GM12878 (cell line): ENCODE data around the gene FRRS1L. TPM values are rescaled to one million over a fixed set of nuclear protein-coding genes. Genes with fewer than 3 reads are reported as not detected.

Source experiments
- ATAC-seq: fragments of 200-7000 bp; cut with Tn5 transposase; 3 replicates; pipeline ENCODE4 v1.9.1; 2020; ENCODE audit warnings: mild to moderate bottlenecking, moderate library complexity
- BruUV-seq: library from RNA; stranded (reverse); fragments of 400-500 nt; replicated peaks from 2 replicates; lab custom pipeline; 2021; lab: Mats Ljungman, UMichigan
- CTCF ChIA-PET: fragments of 300-600 bp; sonication (Branson Sonifier 250); formaldehyde crosslinking; extraction: SDS; loops from one replicate; lab custom pipeline; 2021; ENCODE audit warnings: inconsistent platforms; lab: Yijun Ruan, JAX
- POLR2A ChIA-PET: fragments of 350-600 bp; formaldehyde crosslinking; extraction: SDS; loops from one replicate; lab custom pipeline; 2021; ENCODE audit warnings: inconsistent platforms; lab: Charles Lee
- RAD21 ChIA-PET: fragments of 300-600 bp; sonication (Branson Sonifier 250); formaldehyde crosslinking; loops from one replicate; lab custom pipeline; 2023; ENCODE audit warnings: antibody characterized with exemption; ENCODE audit not compliant: unreplicated experiment; lab: Charles Lee
- SMC1A ChIA-PET: fragments of 300-600 bp; sonication (Branson Sonifier 250); formaldehyde crosslinking; loops from one replicate; lab custom pipeline; 2023; ENCODE audit not compliant: unreplicated experiment, uncharacterized antibody; lab: Charles Lee
- DNase-seq: peaks from one replicate; pipeline ENCODE4 v3.0.0-alpha.2; 2011; ENCODE audit warnings: low read depth, low spot score
- FAIRE-seq: peaks from 3 replicates; lab custom pipeline; 2011; peaks lifted over from hg19 to GRCh38; lab: Jason Lieb, UNC
- H2AFZ ChIP-seq: 2 replicates; pipeline ENCODE4 v1.6.0; 2011; ENCODE audit warnings: low read depth, low read length, control low read depth; ENCODE audit not compliant: control insufficient read depth
- H3K27ac ChIP-seq: 2 replicates; pipeline ENCODE4 v1.5.1; 2011; ENCODE audit warnings: control low read depth; ENCODE audit not compliant: control insufficient read depth, insufficient read depth
- H3K27me3 ChIP-seq, 2 experiments: replicated peaks in 1 of 2; 2 replicates each; pipeline versions ENCODE4 v1.6.0 to v1.6.1; 2011; ENCODE audit warnings: low read length in 1 of 2; ENCODE audit not compliant: control insufficient read depth in 2 of 2, insufficient read depth in 2 of 2
- H3K36me3 ChIP-seq, 2 experiments: 2 replicates each; pipeline ENCODE4 v1.5.1; 2011; ENCODE audit warnings: low read length in 1 of 2; ENCODE audit not compliant: control insufficient read depth in 2 of 2, insufficient read depth in 2 of 2
- H3K4me1 ChIP-seq: 2 replicates; pipeline ENCODE4 v1.6.1; 2011; ENCODE audit warnings: mild to moderate bottlenecking, low read length, moderate library complexity, mixed read lengths; ENCODE audit not compliant: control insufficient read depth, insufficient read depth
- H3K4me2 ChIP-seq: 2 replicates; pipeline ENCODE4 v1.6.0; 2011; ENCODE audit warnings: control low read depth; ENCODE audit not compliant: control insufficient read depth, insufficient read depth
- H3K4me3 ChIP-seq: fragments of 200-600 bp; sonication (generic); 2 replicates; pipeline ENCODE4 v1.5.1; 2016
- H3K79me2 ChIP-seq: 2 replicates; pipeline ENCODE4 v1.6.0; 2011; ENCODE audit warnings: low read length; ENCODE audit not compliant: control insufficient read depth, insufficient read depth
- H3K9ac ChIP-seq: 2 replicates; pipeline ENCODE4 v1.8.0; 2011; ENCODE audit warnings: low read length, control low read depth, mixed read lengths; ENCODE audit not compliant: control insufficient read depth, insufficient read depth
- H3K9me3 ChIP-seq: replicated peaks from 3 replicates; pipeline ENCODE4 v1.5.1; 2011; ENCODE audit warnings: mild to moderate bottlenecking, low read length; ENCODE audit not compliant: control insufficient read depth, insufficient read depth
- H4K20me1 ChIP-seq: 2 replicates; pipeline ENCODE4 v1.6.0; 2011; ENCODE audit not compliant: control insufficient read depth, insufficient read depth
- EP300 ChIP-seq, 2 experiments: fragments of 150-350 bp in 1 of 2; IDR thresholded peaks; 2 replicates each; pipeline ENCODE4 v1.6.1; 2011 to 2012; ENCODE audit warnings: low read depth in 2 of 2, low read length in 2 of 2, borderline replicate concordance in 1 of 2, improper control_type of control experiment in 1 of 2, inconsistent platforms in 1 of 2; ENCODE audit not compliant: control insufficient read depth in 1 of 2
- IRF3 ChIP-seq: fragments of 450-650 bp; IDR thresholded peaks from 2 replicates; pipeline ENCODE4 v1.6.1; 2014; ENCODE audit warnings: mild to moderate bottlenecking
- JUNB ChIP-seq: IDR thresholded peaks from 2 replicates; pipeline ENCODE4 v1.6.1; 2016; ENCODE audit warnings: antibody characterized with exemption, mild to moderate bottlenecking
- NR2F1 ChIP-seq: fragments of 450-650 bp; conservative IDR thresholded peaks from 2 replicates; pipeline ENCODE4 v1.6.1; 2017; ENCODE audit warnings: mild to moderate bottlenecking
- SUZ12 ChIP-seq: fragments of 200-600 bp; sonication (generic); IDR thresholded peaks from one replicate; pipeline ENCODE4 v1.6.1; 2018; ENCODE audit warnings: antibody characterized with exemption, mild to moderate bottlenecking; ENCODE audit not compliant: unreplicated experiment
- TCF12 ChIP-seq: IDR thresholded peaks from 2 replicates; pipeline ENCODE4 v1.6.1; 2011; ENCODE audit warnings: low read depth, mild to moderate bottlenecking, low read length
- WRNIP1 ChIP-seq: IDR thresholded peaks from 2 replicates; pipeline ENCODE4 v1.6.1; 2011; ENCODE audit warnings: low read depth, low read length, improper control_type of control experiment, borderline replicate concordance
- ZNF384 ChIP-seq: IDR thresholded peaks from 2 replicates; pipeline ENCODE4 v1.6.1; 2012; ENCODE audit warnings: low read depth, mild to moderate bottlenecking, low read length, improper control_type of control experiment, borderline replicate concordance
- ZNF592 ChIP-seq: fragments of 450-650 bp; IDR thresholded peaks from 2 replicates; pipeline ENCODE4 v1.6.1; 2017; ENCODE audit warnings: mild to moderate bottlenecking, moderate library complexity
- WGBS: methylation state at CpG from one replicate; pipeline ENCODE4 v1.1.6; 2016; ENCODE audit warnings: low lambda C conversion rate; ENCODE audit not compliant: insufficient replicate concordance, insufficient coverage; ENCODE audit errors: missing lambda C conversion rate; 5-methylcytosine and 5-hydroxymethylcytosine counted together
- in situ Hi-C: fragments of 300-500 bp; cut with MboI; formaldehyde crosslinking; loops from 9 replicates; pipeline ENCODE4 v1.14.3; 2018; ENCODE audit warnings: mixed read lengths
- intact Hi-C: fragments of 100-400 bp; cut with micrococcal nuclease; formaldehyde crosslinking; loops from one replicate; pipeline ENCODE4 v1.14.2; 2022; ENCODE audit not compliant: unreplicated experiment
- polyA plus RNA-seq, 11 experiments: library from polyadenylated mRNA; depleted of rRNA in 4 of 11; unstranded in 6 of 11; stranded (reverse) in 5 of 11; fragments of >200 nt; fragmentation: Nextera tagmentation in 4 of 11; fragmentation: Illumina TruSeq in 1 of 11; extraction: Ambion mirVana in 4 of 11; extraction: Trizol in 1 of 11; gene quantifications; 1 replicate in 1 of 11; 2 replicates in 10 of 11; pipeline versions ENCODE4 v1.2.1 to v1.2.3, GENCODE V29; 2011 to 2016; ENCODE audit warnings: inconsistent platforms in 2 of 11, missing spikeins in 2 of 11, low read depth in 1 of 11
- total RNA-seq, 4 experiments: library from RNA; depleted of rRNA in 3 of 4; stranded (reverse); fragments of >200 nt in 3 of 4; fragmentation: Illumina TruSeq in 1 of 4; extraction: Trizol in 1 of 4; gene quantifications; 2 replicates each; pipeline versions ENCODE4 v1.2.1 to v1.2.3, GENCODE V29; 2013 to 2021

Gene FRRS1L
- total and polyA plus RNA-seq, 10 of the 15 experiments (the other 5 are each of a cell fraction or from before 2014, with no cell fraction given) = not detected

- in situ Hi-C loops (no loop called here), intact Hi-C loops (loop anchor here (10.0 kb wide), 1 partner anchor 178 kb away; the partner anchor contains the start of genes ABITRAM and ELP1)
- no peak for TF ChIP-seq ZNF384
- Histone ChIP-seq H3K36me3 (no peaks in the 10 kb centered on the region), H3K4me1 (peaks cover 18% of the 10 kb centered on the region), H3K9me3 (no peaks in the 10 kb centered on the region), H4K20me1 (no peaks in the 10 kb centered on the region; the same call in 1 of the 2 replicates), H3K4me2 (peak overlapping the region; percentile 13; the same call in 1 of the 2 replicates), H2AFZ (no peak overlapping the region), H3K27me3 (no peaks in the 10 kb centered on the region), H3K27ac (no peak overlapping the region), H3K4me3 (peak overlapping the region; percentile 9; the same call in 1 of the 2 replicates), H3K79me2 (peaks cover 87% of the 10 kb centered on the region), H3K9ac (no peak overlapping the region)
- ChIA-PET CTCF (no interaction called here), RAD21 (no interaction called here), SMC1A (no interaction called here), POLR2A (no interaction called here)
- WGBS = 67% methylated on average over 3 of the region's 3 CpGs
- ATAC-seq = no peak
- no peak for DNase-seq
- FAIRE-seq = no peak
- no TSS peak for BruUV-seq
Measured at GRCh38 chr9:109113254-109113653, 53.8 kb downstream of the FRRS1L start.

- ChIA-PET CTCF (interaction anchor here (1.0 to 2.0 kb wide), 7 partner anchors 7 to 301 kb away, joined by 3 to 9 read pairs (median 3); no protein-coding TSS in a partner anchor), POLR2A (interaction anchor here (0.7 to 1.3 kb wide), 3 partner anchors 9 to 289 kb away, joined by 3 to 6 read pairs (median 3); partner anchors contain the start of gene TMEM245), SMC1A (interaction anchor here (0.9 to 1.8 kb wide), 8 partner anchors 8 to 136 kb away, joined by 3 to 11 read pairs (median 4); partner anchors contain the start of gene TMEM245), RAD21 (interaction anchor here (1.0 to 3.4 kb wide), 4 partner anchors 8 to 328 kb away, joined by 3 to 20 read pairs (median 4); partner anchors contain the start of gene TMEM245)
- in situ Hi-C loops = no loop called here
- ATAC-seq (peak; percentile 81), DNase-seq (no peak), FAIRE-seq (peak; percentile 64)
- H3K4me3 ChIP-seq = peak overlapping the region; percentile 40; the same call in 1 of the 2 replicates
- peak overlapping the region; percentile 53 for H3K27ac ChIP-seq
- no peaks in the 10 kb centered on the region; the same call in 1 of the 2 replicates for H4K20me1 ChIP-seq
- H3K4me2 ChIP-seq = peak overlapping the region; percentile 75
- H2AFZ ChIP-seq = no peak overlapping the region
- intact Hi-C loops = loop anchor here (10.0 kb wide), 1 partner anchor 176 kb away; the partner anchor contains the start of genes ABITRAM and ELP1
- H3K79me2 ChIP-seq = peaks cover 77% of the 10 kb centered on the region
- peaks cover 23% of the 10 kb centered on the region for H3K4me1 ChIP-seq
- H3K9ac ChIP-seq = no peak overlapping the region
- no peaks in the 10 kb centered on the region for H3K9me3 ChIP-seq
- 0 out of 4 replicates have a peak, but pooled peaks cover 0 to 2% of the 10 kb centered on the region in 2 experiments for H3K36me3 ChIP-seq
- WGBS = 29% methylated on average over 5 of the region's 5 CpGs
- BruUV-seq = no TSS peak
- no peaks in the 10 kb centered on the region for H3K27me3 ChIP-seq
- TF ChIP-seq NR2F1 = no peak
- TF ChIP-seq TCF12 = no peak
- TF ChIP-seq WRNIP1 = no peak
- peak; percentile 87 for TF ChIP-seq JUNB
- no peak for TF ChIP-seq ZNF592
- TF ChIP-seq SUZ12 = no peak
- TF ChIP-seq EP300 (IDR thresholded peaks at IDR 0.05; ENCODE audit: borderline replicate concordance in 1 of 2, control insufficient read depth in 1 of 2, low read depth in 2 of 2, low read length in 2 of 2) = 0 out of 4 replicates have a peak, but pooled peaks of 1 of the 2 experiments have one; percentile 41
- TF ChIP-seq IRF3 = no peak
Measured at GRCh38 chr9:109110329-109111021, 56.6 kb downstream of the FRRS1L start.
